ENCODE results near the gene VAMP1. TPM values are rescaled to one million over a fixed set of nuclear protein-coding genes. Genes with fewer than 3 reads are reported as not detected.
"Not testable (repeated sequence)": the region's sequence is repeated elsewhere in the genome, so short reads cannot be mapped to it uniquely, and the experiment has no call there.

The VAMP1 gene, protein sequence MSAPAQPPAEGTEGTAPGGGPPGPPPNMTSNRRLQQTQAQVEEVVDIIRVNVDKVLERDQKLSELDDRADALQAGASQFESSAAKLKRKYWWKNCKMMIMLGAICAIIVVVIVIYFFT
- 9.6 TPM for polyA plus RNA-seq
- long read RNA-seq, donor 1: 0 reads
- long read RNA-seq, donor 2, partial matches to known transcripts: 0 of 1 reads
- long read RNA-seq, donor 2, other reads (novel, unspliced or antisense): 0 of 1 reads
- long read RNA-seq, donor 3: 0 reads
- long read RNA-seq, donor 4: 0 reads
- long read RNA-seq, donor 5, partial matches to known transcripts: 0 of 1 reads
- long read RNA-seq, donor 5, other reads (novel, unspliced or antisense): 0 of 1 reads
- long read RNA-seq, donor 6, partial matches to known transcripts: 0 of 3 reads
- long read RNA-seq, donor 6, other reads (novel, unspliced or antisense): 0 of 3 reads
- long read RNA-seq, donor 7, partial matches to known transcripts: 0 of 1 reads
- long read RNA-seq, donor 7, other reads (novel, unspliced or antisense): 0 of 1 reads
- long read RNA-seq, donor 8, partial matches to known transcripts: 0 of 3 reads
- long read RNA-seq, donor 8, other reads (novel, unspliced or antisense): 0 of 3 reads
- long read RNA-seq, donor 9, partial matches to known transcripts: 54 of 68 reads
- long read RNA-seq, donor 9, other reads (novel, unspliced or antisense): 14 of 68 reads
- long read RNA-seq, donor 10, partial matches to known transcripts: 61 of 85 reads
- long read RNA-seq, donor 10, other reads (novel, unspliced or antisense): 23 of 85 reads
- long read RNA-seq, donor 11: 0 reads

- Histone ChIP-seq H3K4me1 (ENCODE audit: control insufficient read depth, insufficient read depth, low read length) (peaks cover 8% of the 10 kb centered on the region), H3K4me3 (ENCODE audit: low read length) (peak within 1 kb of the TSS; percentile 63)
- WGBS (ENCODE audit: insufficient coverage, low lambda C conversion rate): no CpG with 5 or more reads among the region's 69 CpGs
These were observed at the start of gene VAMP1 for GRCh38 chr12:6470375-6471163. Gene VAMP1 (minus strand): TSS chr12:6470677. CDS start chr12:6470531, 146 bp downstream.

DNA sequence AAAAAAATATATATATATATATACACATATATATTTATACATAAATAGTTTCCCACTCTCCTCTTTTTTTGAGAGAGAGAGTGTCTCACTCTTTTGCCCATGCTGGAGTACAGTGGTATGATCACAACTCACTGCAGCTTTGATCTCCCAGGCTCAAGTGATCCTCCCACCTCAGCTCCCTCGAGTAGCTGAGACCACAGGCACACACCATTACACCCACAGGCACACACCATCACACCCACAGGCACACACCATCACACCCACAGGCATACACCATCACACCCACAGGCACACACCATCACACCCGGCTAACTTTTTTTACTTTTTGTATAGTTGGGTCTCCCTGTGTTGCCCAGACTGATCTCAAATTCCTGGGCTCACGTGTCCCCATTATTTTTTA is 49.7 kb upstream of the VAMP1 start:
- no CpG with 5 or more reads among the region's 3 CpGs for WGBS (ENCODE audit: insufficient coverage, low lambda C conversion rate)
- H3K4me3 ChIP-seq (ENCODE audit: low read length): no peak overlapping the region
- H3K27me3 ChIP-seq (ENCODE audit: control insufficient read depth, insufficient read depth, low read length): no peaks in the 10 kb centered on the region
- no peaks in the 10 kb centered on the region for H3K9me3 ChIP-seq (ENCODE audit: control insufficient read depth, low read depth, low read length)
- H3K27ac ChIP-seq (ENCODE audit: low read length): no peak overlapping the region
- DNase-seq: no peak
- no peaks in the 10 kb centered on the region for H3K4me1 ChIP-seq (ENCODE audit: control insufficient read depth, insufficient read depth, low read length)
- H3K36me3 ChIP-seq (ENCODE audit: control insufficient read depth, insufficient read depth, low read length): peaks cover 81% of the 10 kb centered on the region

More at GRCh38 chr12:6470375-6471163, at the start of gene VAMP1:
- peak; percentile 95 to 98 for DNase-seq
- H3K27me3 ChIP-seq (ENCODE audit: control insufficient read depth, insufficient read depth, low read length): no peaks in the 10 kb centered on the region
- H3K9me3 ChIP-seq (ENCODE audit: control insufficient read depth, low read depth, low read length): peaks cover 4% of the 10 kb centered on the region
- H3K27ac ChIP-seq (ENCODE audit: low read length): peak within 1 kb of the TSS; percentile 80
- peaks cover 10% of the 10 kb centered on the region for H3K36me3 ChIP-seq (ENCODE audit: control insufficient read depth, insufficient read depth, low read length)

DNA sequence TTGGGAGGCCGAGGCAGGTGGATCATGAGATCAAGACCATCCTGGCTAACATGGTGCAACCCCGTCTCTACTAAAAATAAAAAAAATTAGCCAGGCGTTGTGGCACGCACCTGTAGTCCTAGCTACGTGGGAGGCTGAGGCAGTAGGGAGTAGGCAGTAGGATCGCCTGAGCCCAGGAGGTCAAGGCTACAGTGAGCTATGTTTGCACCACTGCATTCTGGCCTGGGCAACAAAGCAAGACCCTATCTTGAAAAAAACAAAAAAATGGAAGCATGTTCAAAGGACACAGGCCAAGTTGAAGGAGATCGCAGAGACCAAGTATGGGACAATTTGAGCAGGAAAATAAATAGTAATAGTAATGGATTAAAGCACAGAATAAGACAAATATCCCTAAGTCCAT is 37.6 kb upstream of the VAMP1 start:
- H3K36me3 ChIP-seq (ENCODE audit: control insufficient read depth, insufficient read depth, low read length): peaks cover 37% of the 10 kb centered on the region
- no peaks in the 10 kb centered on the region for H3K9me3 ChIP-seq (ENCODE audit: control insufficient read depth, low read depth, low read length)
- H3K27me3 ChIP-seq (ENCODE audit: control insufficient read depth, insufficient read depth, low read length): no peaks in the 10 kb centered on the region
- 81% methylated on average over 6 of the region's 7 CpGs for WGBS (ENCODE audit: insufficient coverage, low lambda C conversion rate)
- no peaks in the 10 kb centered on the region for H3K4me1 ChIP-seq (ENCODE audit: control insufficient read depth, insufficient read depth, low read length)
- no peak for DNase-seq
- no peak overlapping the region for H3K27ac ChIP-seq (ENCODE audit: low read length)
- no peak overlapping the region for H3K4me3 ChIP-seq (ENCODE audit: low read length)

DNA sequence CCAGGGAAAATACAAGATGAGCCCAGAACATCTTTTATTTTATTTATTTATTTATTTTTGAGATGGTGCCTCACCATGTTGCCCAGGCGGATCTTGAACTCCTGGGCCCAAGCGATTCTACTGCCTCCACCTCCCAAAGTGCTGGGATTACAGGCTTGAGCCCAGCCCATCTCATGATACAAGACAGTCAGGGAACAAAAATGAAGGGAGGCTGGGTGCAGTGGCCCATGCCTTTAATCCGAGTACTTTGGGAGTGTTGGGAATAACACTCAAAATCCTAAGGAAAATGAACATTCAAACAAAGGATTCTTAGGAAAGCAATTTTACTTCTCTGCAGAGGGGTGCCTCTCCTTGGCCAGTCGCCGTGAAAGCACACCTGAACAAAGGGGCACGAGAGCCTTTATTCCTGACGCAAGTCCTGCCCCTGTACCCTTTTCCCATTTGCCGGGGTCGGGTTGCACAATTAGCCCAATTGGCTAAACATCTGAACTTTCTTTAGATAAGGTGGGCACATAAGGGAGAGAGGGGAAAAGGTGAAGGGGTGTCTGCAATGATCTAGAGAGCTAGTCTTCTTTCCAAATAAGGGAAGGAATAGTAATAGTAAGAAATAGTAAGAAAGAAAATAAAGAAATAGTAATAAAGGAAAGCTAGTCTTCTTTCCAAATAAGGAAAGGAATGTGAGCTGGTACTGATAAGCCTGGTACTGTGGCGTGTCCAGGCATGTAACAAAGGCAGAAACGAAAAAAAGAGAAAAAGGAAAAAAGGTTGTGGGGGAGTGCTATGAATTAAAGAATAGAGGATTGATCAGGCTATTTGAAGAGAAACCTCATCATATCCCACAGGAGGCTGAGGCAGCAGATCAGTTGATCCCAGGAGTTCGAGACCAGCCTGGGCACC is 36.9 kb upstream of the VAMP1 start:
- no peaks in the 10 kb centered on the region for H3K4me1 ChIP-seq (ENCODE audit: control insufficient read depth, insufficient read depth, low read length)
- H3K27me3 ChIP-seq (ENCODE audit: control insufficient read depth, insufficient read depth, low read length): no peaks in the 10 kb centered on the region
- WGBS (ENCODE audit: insufficient coverage, low lambda C conversion rate): 80% methylated on average over 2 of the region's 12 CpGs
- H3K36me3 ChIP-seq (ENCODE audit: control insufficient read depth, insufficient read depth, low read length): peaks cover 31% of the 10 kb centered on the region
- no peak overlapping the region for H3K27ac ChIP-seq (ENCODE audit: low read length)
- no peak overlapping the region for H3K4me3 ChIP-seq (ENCODE audit: low read length)
- no peak for DNase-seq
- no peaks in the 10 kb centered on the region for H3K9me3 ChIP-seq (ENCODE audit: control insufficient read depth, low read depth, low read length)

DNA sequence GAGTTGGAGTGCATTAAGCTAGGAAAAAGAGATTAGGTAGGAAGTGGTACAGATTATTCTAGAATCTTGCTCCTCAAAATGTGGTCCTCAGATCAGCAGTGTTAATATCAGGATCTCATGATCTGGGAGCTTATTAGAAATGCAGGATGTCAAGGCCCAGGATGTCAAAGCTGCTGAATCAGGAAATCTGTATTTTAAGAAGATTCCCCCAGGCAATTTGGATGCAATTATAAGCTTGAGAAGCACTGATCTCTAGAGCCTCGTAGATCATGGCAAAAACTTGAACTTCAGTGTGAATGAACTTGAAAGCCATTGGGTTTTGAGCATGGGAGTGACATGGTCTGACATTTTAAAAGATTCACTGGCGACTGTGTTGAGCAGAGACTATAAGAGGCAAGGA is 30.0 kb upstream of the VAMP1 start:
- WGBS (ENCODE audit: insufficient coverage, low lambda C conversion rate): 100% methylated on average over 1 of the region's 2 CpGs
- no peak for DNase-seq
- H3K4me3 ChIP-seq (ENCODE audit: low read length): no peak overlapping the region
- H3K9me3 ChIP-seq (ENCODE audit: control insufficient read depth, low read depth, low read length): no peaks in the 10 kb centered on the region
- H3K27ac ChIP-seq (ENCODE audit: low read length): no peak overlapping the region
- no peaks in the 10 kb centered on the region for H3K27me3 ChIP-seq (ENCODE audit: control insufficient read depth, insufficient read depth, low read length)
- peaks cover 30% of the 10 kb centered on the region for H3K36me3 ChIP-seq (ENCODE audit: control insufficient read depth, insufficient read depth, low read length)
- H3K4me1 ChIP-seq (ENCODE audit: control insufficient read depth, insufficient read depth, low read length): peaks cover 2% of the 10 kb centered on the region

- no CpG with 5 or more reads among the region's 3 CpGs for WGBS (ENCODE audit: insufficient coverage, low lambda C conversion rate)
- H3K27me3 ChIP-seq (ENCODE audit: control insufficient read depth, insufficient read depth, low read length); DNase-seq; H3K9me3 ChIP-seq (ENCODE audit: control insufficient read depth, low read depth, low read length); H3K27ac ChIP-seq (ENCODE audit: low read length); H3K4me3 ChIP-seq (ENCODE audit: low read length): not testable (repeated sequence)
- H3K4me1 ChIP-seq (ENCODE audit: control insufficient read depth, insufficient read depth, low read length): peaks cover 11% of the 10 kb centered on the region
- H3K36me3 ChIP-seq (ENCODE audit: control insufficient read depth, insufficient read depth, low read length): peaks cover 26% of the 10 kb centered on the region
These were observed 26.8 kb upstream of the VAMP1 start for GRCh38 chr12:6497291-6497690.

GRCh38 chr12:6494968-6495367 is 24.5 kb upstream of the VAMP1 start:
- H3K27me3 ChIP-seq (ENCODE audit: control insufficient read depth, insufficient read depth, low read length): no peaks in the 10 kb centered on the region
- no peak overlapping the region for H3K27ac ChIP-seq (ENCODE audit: low read length)
- DNase-seq: no peak
- peak overlapping the region; percentile 1 for H3K4me3 ChIP-seq (ENCODE audit: low read length)
- H3K36me3 ChIP-seq (ENCODE audit: control insufficient read depth, insufficient read depth, low read length): peaks cover 22% of the 10 kb centered on the region
- H3K9me3 ChIP-seq (ENCODE audit: control insufficient read depth, low read depth, low read length): no peaks in the 10 kb centered on the region
- WGBS (ENCODE audit: insufficient coverage, low lambda C conversion rate): no CpG with 5 or more reads among the region's 1 CpG
- H3K4me1 ChIP-seq (ENCODE audit: control insufficient read depth, insufficient read depth, low read length): peaks cover 14% of the 10 kb centered on the region

DNA sequence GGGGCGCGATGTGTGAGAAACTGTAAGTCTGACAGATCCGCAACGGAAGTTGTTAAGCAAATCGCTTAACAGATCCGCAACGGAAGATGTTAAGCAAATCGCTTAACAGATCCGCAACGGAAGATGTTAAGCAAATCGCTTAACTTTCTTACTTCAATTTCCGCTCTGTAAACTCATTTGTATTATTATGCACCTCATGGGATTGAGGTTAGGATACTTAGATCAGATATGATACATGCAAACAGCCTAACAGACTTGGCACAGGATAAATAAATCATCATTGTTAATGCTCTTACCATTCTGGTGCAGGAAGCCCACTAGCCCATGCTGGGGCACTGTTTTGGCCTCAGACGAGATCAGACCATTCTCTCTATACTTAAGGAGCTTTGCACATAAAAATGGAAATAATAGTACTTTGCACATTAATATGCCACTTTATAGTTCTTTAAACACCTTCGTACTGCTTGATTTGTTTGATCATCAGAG is 23.8 kb upstream of the VAMP1 start:
- H3K9me3 ChIP-seq (ENCODE audit: control insufficient read depth, low read depth, low read length): no peaks in the 10 kb centered on the region
- peak overlapping the region; percentile 87 for H3K4me3 ChIP-seq (ENCODE audit: low read length)
- peak overlapping the region; percentile 60 for H3K27ac ChIP-seq (ENCODE audit: low read length)
- DNase-seq: no peak
- H3K36me3 ChIP-seq (ENCODE audit: control insufficient read depth, insufficient read depth, low read length): peaks cover 15% of the 10 kb centered on the region
- H3K4me1 ChIP-seq (ENCODE audit: control insufficient read depth, insufficient read depth, low read length): peaks cover 14% of the 10 kb centered on the region
- WGBS (ENCODE audit: insufficient coverage, low lambda C conversion rate): 14% methylated on average over 1 of the region's 14 CpGs
- H3K27me3 ChIP-seq (ENCODE audit: control insufficient read depth, insufficient read depth, low read length): no peaks in the 10 kb centered on the region

DNA sequence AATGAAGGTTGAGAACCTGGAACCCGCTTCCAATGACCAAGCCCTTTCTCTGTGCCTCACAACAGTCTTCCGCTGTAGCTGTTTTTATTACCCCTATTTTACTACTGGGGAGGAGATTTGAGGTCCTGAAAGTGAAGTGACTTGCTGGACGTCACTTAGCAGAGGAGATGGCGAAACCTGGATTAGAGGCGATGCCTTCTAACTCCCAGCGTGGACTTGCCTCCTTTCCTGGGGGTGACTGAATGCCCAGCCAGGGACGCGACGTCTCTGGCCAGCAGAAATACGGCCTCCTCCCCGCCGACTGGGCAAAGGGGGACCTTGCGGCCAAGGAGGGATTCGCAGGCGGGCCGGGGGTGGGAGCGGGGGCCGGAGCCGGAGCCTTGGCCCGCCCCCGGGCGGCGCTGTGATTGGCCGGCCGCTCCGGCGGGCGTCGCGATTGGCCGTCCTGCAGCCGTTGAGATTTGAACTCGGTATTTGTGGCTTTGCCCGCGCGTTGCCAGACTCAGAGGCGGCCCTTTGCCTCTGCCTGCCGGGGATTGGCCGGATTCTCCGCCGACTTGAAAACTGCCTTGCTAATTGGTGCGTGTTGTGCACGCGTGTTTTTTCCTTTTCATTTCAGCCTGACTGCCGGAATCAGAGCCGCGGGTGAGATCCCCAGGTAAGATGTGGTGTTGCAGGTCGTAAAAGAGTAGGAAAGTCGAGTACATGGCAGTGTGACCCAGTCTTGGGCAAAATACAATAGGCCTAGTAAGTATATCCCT is 23.2 kb upstream of the VAMP1 start, which contains the start of gene NCAPD2:
NCAPD2 (plus strand) TSS at position 606 of the 761 bp plus-strand sequence. CDS start 997 bp downstream, outside the sequence.
- Histone ChIP-seq H3K4me1 (ENCODE audit: control insufficient read depth, insufficient read depth, low read length) (peaks cover 14% of the 10 kb centered on the region), H3K27ac (ENCODE audit: low read length) (peak within 1 kb of the TSS; percentile 98), H3K4me3 (ENCODE audit: low read length) (peak within 1 kb of the TSS; percentile 87), H3K9me3 (ENCODE audit: control insufficient read depth, low read depth, low read length) (no peaks in the 10 kb centered on the region), H3K36me3 (ENCODE audit: control insufficient read depth, insufficient read depth, low read length) (peaks cover 12% of the 10 kb centered on the region), H3K27me3 (ENCODE audit: control insufficient read depth, insufficient read depth, low read length) (no peaks in the 10 kb centered on the region)
- peak; percentile 93 to 97 for DNase-seq
- WGBS (ENCODE audit: insufficient coverage, low lambda C conversion rate): 0% methylated on average over 2 of the region's 49 CpGs

Data from large intestine (tissue), 12 donors.